MCF 10A (cell line): Measurements from ENCODE around the gene GOLPH3. TPM values are rescaled to one million over a fixed set of nuclear protein-coding genes. Genes with fewer than 3 reads are reported as not detected.
"Not testable (repeated sequence)": the region's sequence is repeated elsewhere in the genome, so short reads cannot be mapped to it uniquely, and the experiment has no call there.

Experiments
- BruUV-seq: library from RNA; stranded (reverse); fragments of 400-500 nt; replicated peaks from 2 replicates; lab custom pipeline; 2021; lab: Mats Ljungman, UMichigan
- CTCF ChIA-PET: fragments of 300-600 bp; sonication (Branson Sonifier 250); formaldehyde crosslinking; extraction: SDS; loops from one replicate; lab custom pipeline; 2021; ENCODE audit warnings: antibody characterized with exemption, inconsistent platforms; lab: Yijun Ruan, JAX
- POLR2A ChIA-PET: fragments of 300-600, 350-650 bp; sonication (Branson Sonifier 250); formaldehyde crosslinking; extraction: SDS; loops from one replicate; lab custom pipeline; 2020; ENCODE audit warnings: antibody characterized with exemption, inconsistent platforms; lab: Yijun Ruan, JAX
- DNase-seq: peaks from one replicate; pipeline ENCODE4 v3.0.0-alpha.2; 2018; ENCODE audit not compliant: unreplicated experiment
- H3K27ac Mint-ChIP-seq: one replicate; pipeline ENCODE4 v1.8.0; 2022; ENCODE audit warnings: mild to moderate bottlenecking, low read depth, mixed read lengths; ENCODE audit not compliant: unreplicated experiment
- H3K27me3 Mint-ChIP-seq: one replicate; pipeline ENCODE4 v1.8.0; 2022; ENCODE audit warnings: mixed read lengths; ENCODE audit not compliant: insufficient read depth, unreplicated experiment
- H3K36me3 Mint-ChIP-seq: one replicate; pipeline ENCODE4 v1.8.0; 2022; ENCODE audit warnings: mild to moderate bottlenecking, moderate library complexity, mixed read lengths; ENCODE audit not compliant: insufficient read depth, unreplicated experiment
- H3K4me1 Mint-ChIP-seq: one replicate; pipeline ENCODE4 v1.8.0; 2022; ENCODE audit warnings: mixed read lengths; ENCODE audit not compliant: insufficient read depth, unreplicated experiment
- H3K4me3 Mint-ChIP-seq: one replicate; pipeline ENCODE4 v1.8.0; 2022; ENCODE audit warnings: mild to moderate bottlenecking, moderate library complexity, mixed read lengths; ENCODE audit not compliant: unreplicated experiment
- H3K9me3 Mint-ChIP-seq: one replicate; pipeline ENCODE4 v1.8.0; 2022; ENCODE audit warnings: mixed read lengths; ENCODE audit not compliant: unreplicated experiment
- CTCF ChIP-seq: fragments of 200-600 bp; IDR thresholded peaks from one replicate; pipeline ENCODE4 v1.8.0; 2022; ENCODE audit warnings: antibody characterized with exemption, mild to moderate bottlenecking; ENCODE audit not compliant: unreplicated experiment
- intact Hi-C: fragments of 100-400 bp; cut with micrococcal nuclease; formaldehyde crosslinking; loops from 2 replicates; pipeline ENCODE4 v1.14.1; 2022
- total RNA-seq: library from RNA; stranded (reverse); gene quantifications from 2 replicates; pipeline ENCODE4 v1.2.3, GENCODE V29; 2022

The GOLPH3 gene
- total RNA-seq, 1 experiment from 2014 or later: 89.6 TPM

GRCh38 chr5:32210151-32210550 is 36.0 kb upstream of the GOLPH3 start:
- no peak for DNase-seq
- BruUV-seq: no TSS peak
- CTCF ChIA-PET: interaction anchor here (0.7 kb wide), 1 partner anchor 22 kb away, joined by 4 read pairs; no protein-coding TSS in a partner anchor
- no peak overlapping the region for H3K27ac Mint-ChIP-seq
- no peak for TF ChIP-seq CTCF
- POLR2A ChIA-PET: no interaction called here
- intact Hi-C loops: no loop called here
- no peaks in the 10 kb centered on the region for H3K9me3 Mint-ChIP-seq
- no peak overlapping the region for H3K4me3 Mint-ChIP-seq
- H3K4me1 Mint-ChIP-seq: no peaks in the 10 kb centered on the region
- H3K36me3 Mint-ChIP-seq: no peaks in the 10 kb centered on the region
- no peaks in the 10 kb centered on the region for H3K27me3 Mint-ChIP-seq

GRCh38 chr5:32208837-32209236 is 34.7 kb upstream of the GOLPH3 start:
- CTCF ChIA-PET, DNase-seq, H3K9me3 Mint-ChIP-seq, H3K36me3 Mint-ChIP-seq, BruUV-seq, intact Hi-C loops, POLR2A ChIA-PET, H3K4me3 Mint-ChIP-seq, H3K27ac Mint-ChIP-seq, H3K4me1 Mint-ChIP-seq: not testable (repeated sequence)
- peaks cover 10% of the 10 kb centered on the region for H3K27me3 Mint-ChIP-seq

DNA sequence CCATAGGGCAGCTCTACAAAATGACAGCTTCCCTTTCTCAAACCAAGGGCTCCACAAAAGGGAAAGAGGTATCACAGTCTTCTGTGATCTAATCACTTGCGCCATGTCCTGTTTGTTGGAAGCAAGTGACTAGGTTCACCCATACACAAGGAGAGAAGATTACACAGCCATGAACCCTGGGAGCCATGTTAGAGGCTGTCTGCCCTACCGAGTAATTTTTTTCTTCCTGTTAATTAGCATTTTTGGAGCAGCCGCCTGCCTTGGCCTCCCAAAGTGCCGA is 33.2 kb upstream of the GOLPH3 start:
- DNase-seq: no peak
- no TSS peak for BruUV-seq
- no peaks in the 10 kb centered on the region for H3K4me1 Mint-ChIP-seq
- intact Hi-C loops: no loop called here
- ChIA-PET POLR2A (interaction anchor here (0.6 kb wide), 1 partner anchor 126 kb away, joined by 3 read pairs; no protein-coding TSS in a partner anchor), CTCF (interaction anchor here (1.2 kb wide), 1 partner anchor 42 kb away, joined by 3 read pairs; no protein-coding TSS in a partner anchor)
- no peaks in the 10 kb centered on the region for H3K36me3 Mint-ChIP-seq
- no peaks in the 10 kb centered on the region for H3K9me3 Mint-ChIP-seq
- H3K27ac Mint-ChIP-seq: no peak overlapping the region
- no peak for TF ChIP-seq CTCF
- peaks cover 10% of the 10 kb centered on the region for H3K27me3 Mint-ChIP-seq
- no peak overlapping the region for H3K4me3 Mint-ChIP-seq

- Mint-ChIP-seq H3K4me3 (no peak overlapping the region), H3K9me3 (no peaks in the 10 kb centered on the region), H3K27me3 (peaks cover 10% of the 10 kb centered on the region), H3K36me3 (no peaks in the 10 kb centered on the region), H3K27ac (no peak overlapping the region), H3K4me1 (no peaks in the 10 kb centered on the region)
- BruUV-seq: no TSS peak
- no peak for DNase-seq
- no peak for TF ChIP-seq CTCF
- CTCF ChIA-PET: interaction anchor here (0.9 to 1.2 kb wide), 2 partner anchors 26 to 43 kb away, joined by 3 to 6 read pairs; no protein-coding TSS in a partner anchor
- intact Hi-C loops: no loop called here
- POLR2A ChIA-PET: interaction anchor here (0.6 to 0.8 kb wide), 2 partner anchors 37 to 127 kb away, joined by 3 to 4 read pairs; no protein-coding TSS in a partner anchor
Observed at GRCh38 chr5:32206509-32207354, 32.6 kb upstream of the GOLPH3 start.
